ENCODE data around the gene PSMD2.

PSMD2 gene

GRCh38 chr3:184315543-184315867, 16.5 kb downstream of the PSMD2 start:
- Histone ChIP-seq H3K27ac (peak overlapping the region; percentile 94 to 97), H3K27me3 (no peaks in the 10 kb centered on the region), H3K4me3 (peak overlapping the region; percentile 76 to 77), H3K9me3 (no peaks in the 10 kb centered on the region), H3K36me3 (peaks cover 2 to 25% (median 10%) of the 10 kb centered on the region in 3 donors), H3K4me1 (peaks cover 7 to 55% (median 48%) of the 10 kb centered on the region in 4 donors)
- TF ChIP-seq CTCF (IDR thresholded peaks at IDR 0.05): no peak
- no peak for DNase-seq
- intact Hi-C loops (cut with DNase I; ENCODE audit: low total_unique reads): loop anchor here (1.0 kb wide), 1 partner anchor 21 kb away; no protein-coding TSS in a partner anchor

- Histone ChIP-seq H3K36me3 (peaks cover 8 to 31% (median 16%) of the 10 kb centered on the region in 3 donors), H3K4me1 (peaks cover 9 to 60% (median 52%) of the 10 kb centered on the region in 4 donors), H3K9me3 (no peaks in the 10 kb centered on the region), H3K4me3 (peak overlapping the region; percentile 76 to 77), H3K27ac (peak overlapping the region; percentile 94 to 97), H3K27me3 (no peaks in the 10 kb centered on the region)
- DNase-seq: no peak
- TF ChIP-seq CTCF (IDR thresholded peaks at IDR 0.05): no peak
- intact Hi-C loops (cut with DNase I; ENCODE audit: low total_unique reads): loop anchor here (1.0 kb wide), 1 partner anchor 20 kb away; no protein-coding TSS in a partner anchor
Observed at GRCh38 chr3:184315871-184316661, 17.0 kb downstream of the PSMD2 start.

- Histone ChIP-seq H3K9me3 (no peaks in the 10 kb centered on the region), H3K4me3 (peak overlapping the region; percentile 76 to 77), H3K36me3 (peaks cover 15 to 38% (median 23%) of the 10 kb centered on the region in 3 donors), H3K4me1 (peaks cover 9 to 68% (median 53%) of the 10 kb centered on the region in 4 donors), H3K27me3 (no peaks in the 10 kb centered on the region), H3K27ac (peak overlapping the region; percentile 94 to 97)
- no peak for DNase-seq
- intact Hi-C loops (cut with DNase I; ENCODE audit: low total_unique reads): no loop called here
- no peak for TF ChIP-seq CTCF (IDR thresholded peaks at IDR 0.05)
Observed at GRCh38 chr3:184316792-184317191, 17.8 kb downstream of the PSMD2 start.

GRCh38 chr3:184317201-184317600, 18.2 kb downstream of the PSMD2 start:
- Histone ChIP-seq H3K27ac (peak overlapping the region; percentile 94 to 97), H3K4me1 (peaks cover 9 to 72% (median 54%) of the 10 kb centered on the region in 4 donors), H3K9me3 (no peaks in the 10 kb centered on the region), H3K36me3 (peaks cover 19 to 42% (median 27%) of the 10 kb centered on the region in 3 donors), H3K27me3 (no peaks in the 10 kb centered on the region), H3K4me3 (peak overlapping the region; percentile 76 to 77)
- no peak for TF ChIP-seq CTCF (IDR thresholded peaks at IDR 0.05)
- intact Hi-C loops (cut with DNase I; ENCODE audit: low total_unique reads): no loop called here
- DNase-seq: no peak

- Histone ChIP-seq H3K27ac (peak overlapping the region; percentile 86 to 97), H3K4me1 (peaks cover 9 to 68% (median 51%) of the 10 kb centered on the region in 4 donors), H3K9me3 (no peaks in the 10 kb centered on the region), H3K27me3 (no peaks in the 10 kb centered on the region), H3K4me3 (peak overlapping the region; percentile 19 to 46), H3K36me3 (peaks cover 48 to 71% (median 56%) of the 10 kb centered on the region in 3 donors)
- DNase-seq: peak; percentile 98 to 99
- intact Hi-C loops (cut with DNase I; ENCODE audit: low total_unique reads): no loop called here
- TF ChIP-seq CTCF (IDR thresholded peaks at IDR 0.05): no peak
Observed at GRCh38 chr3:184320104-184320445, 21.0 kb downstream of the PSMD2 start.

All from tibial artery (tissue), 4 donors.